Measurements from ENCODE around the gene REXO4. TPM values are rescaled to one million over a fixed set of nuclear protein-coding genes. Genes with fewer than 3 reads are reported as not detected.

Gene REXO4, protein sequence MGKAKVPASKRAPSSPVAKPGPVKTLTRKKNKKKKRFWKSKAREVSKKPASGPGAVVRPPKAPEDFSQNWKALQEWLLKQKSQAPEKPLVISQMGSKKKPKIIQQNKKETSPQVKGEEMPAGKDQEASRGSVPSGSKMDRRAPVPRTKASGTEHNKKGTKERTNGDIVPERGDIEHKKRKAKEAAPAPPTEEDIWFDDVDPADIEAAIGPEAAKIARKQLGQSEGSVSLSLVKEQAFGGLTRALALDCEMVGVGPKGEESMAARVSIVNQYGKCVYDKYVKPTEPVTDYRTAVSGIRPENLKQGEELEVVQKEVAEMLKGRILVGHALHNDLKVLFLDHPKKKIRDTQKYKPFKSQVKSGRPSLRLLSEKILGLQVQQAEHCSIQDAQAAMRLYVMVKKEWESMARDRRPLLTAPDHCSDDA
- 16.6 and 17.6 TPM in 2 replicates for total RNA-seq

DNA sequence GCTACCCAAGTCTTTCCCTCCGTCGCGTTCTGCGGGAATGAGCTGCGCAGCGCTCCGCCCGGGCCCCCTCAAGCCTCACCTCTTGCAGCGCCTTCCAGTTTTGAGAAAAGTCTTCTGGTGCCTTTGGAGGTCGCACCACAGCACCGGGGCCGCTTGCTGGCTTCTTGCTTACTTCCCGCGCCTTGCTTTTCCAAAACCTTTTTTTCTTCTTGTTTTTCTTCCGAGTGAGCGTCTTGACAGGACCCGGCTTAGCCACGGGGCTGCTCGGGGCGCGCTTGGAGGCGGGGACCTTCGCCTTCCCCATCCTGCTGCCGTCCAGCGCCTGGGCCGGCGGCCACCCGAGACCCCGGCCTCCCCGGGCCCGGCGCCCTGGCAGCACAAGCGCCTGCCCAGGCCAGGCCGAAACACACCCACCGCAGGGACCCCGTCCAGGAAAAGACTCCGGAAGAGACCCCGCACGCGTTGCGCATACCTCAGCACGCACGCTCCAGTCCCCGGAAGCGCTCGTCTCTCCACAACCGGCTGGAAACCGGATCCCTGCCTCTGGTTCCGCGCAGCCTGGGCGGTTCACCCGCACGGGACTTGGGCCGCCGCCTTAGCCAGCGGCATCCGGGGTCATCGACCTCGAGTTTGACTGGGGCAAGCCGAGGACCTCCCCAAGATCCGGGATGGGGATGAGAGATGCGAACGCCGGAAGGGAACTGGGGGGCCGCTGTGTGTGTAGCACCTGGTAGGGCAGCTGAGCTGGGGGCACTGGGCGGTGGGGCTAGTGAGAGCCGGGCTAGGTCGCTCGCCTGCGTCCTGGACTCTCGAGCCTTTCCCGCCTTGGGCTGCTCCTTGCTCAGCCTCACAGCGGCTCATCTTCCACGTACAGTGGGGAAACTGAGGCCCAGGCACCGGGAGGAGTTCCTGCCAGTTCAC lies at the start of gene REXO4:
Gene REXO4, minus strand, starts transcription at position 470 of the 921 bp plus-strand sequence. Its CDS starts 166 bp downstream, at position 304.

DNA sequence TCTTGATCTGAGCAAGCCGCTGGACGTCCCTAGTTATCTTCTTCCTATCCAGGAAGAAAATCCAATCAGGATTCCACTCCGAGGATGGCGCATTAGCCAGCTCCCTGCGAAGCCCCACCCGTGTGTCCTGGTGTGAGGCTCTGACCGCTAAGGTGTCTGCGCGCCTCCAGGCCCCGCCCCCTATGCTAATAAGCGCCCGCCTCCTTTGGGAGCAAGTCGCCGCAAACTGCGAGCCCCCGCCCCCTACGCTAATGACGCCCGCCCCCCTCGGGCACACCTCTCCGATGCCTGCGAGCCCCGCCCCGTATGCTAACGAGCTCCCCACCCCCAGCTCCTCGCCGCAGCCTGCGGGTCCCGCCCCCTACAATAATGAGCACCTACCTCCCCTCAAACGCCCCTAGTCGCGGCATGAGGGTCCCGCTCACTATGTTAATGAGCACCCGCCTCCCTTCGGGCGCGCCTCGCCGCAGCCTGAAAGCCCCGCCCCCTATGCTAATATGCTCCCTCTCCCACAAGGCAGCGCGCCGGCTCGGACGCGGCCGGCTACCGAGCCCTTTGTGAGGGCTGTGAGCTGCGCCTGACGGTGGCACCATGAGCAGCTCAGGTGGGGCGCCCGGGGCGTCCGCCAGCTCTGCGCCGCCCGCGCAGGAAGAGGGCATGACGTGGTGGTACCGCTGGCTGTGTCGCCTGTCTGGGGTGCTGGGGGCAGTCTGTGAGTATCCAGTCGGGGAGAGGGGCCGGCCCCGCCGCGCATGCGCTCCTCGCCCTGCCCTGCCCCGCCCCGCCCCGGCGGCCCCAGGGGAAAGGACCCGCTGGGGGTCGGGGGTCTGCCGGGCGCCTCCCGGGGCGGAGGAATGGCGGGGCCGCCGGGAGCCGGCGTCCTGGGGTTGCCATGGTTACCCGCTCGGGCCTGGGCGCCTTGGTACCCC lies 41.9 kb upstream of the REXO4 start, which contains the start of gene CACFD1:
Gene CACFD1, plus strand, starts transcription at position 503 of the 929 bp plus-strand sequence. Its CDS starts 89 bp downstream, at position 592.

DNA sequence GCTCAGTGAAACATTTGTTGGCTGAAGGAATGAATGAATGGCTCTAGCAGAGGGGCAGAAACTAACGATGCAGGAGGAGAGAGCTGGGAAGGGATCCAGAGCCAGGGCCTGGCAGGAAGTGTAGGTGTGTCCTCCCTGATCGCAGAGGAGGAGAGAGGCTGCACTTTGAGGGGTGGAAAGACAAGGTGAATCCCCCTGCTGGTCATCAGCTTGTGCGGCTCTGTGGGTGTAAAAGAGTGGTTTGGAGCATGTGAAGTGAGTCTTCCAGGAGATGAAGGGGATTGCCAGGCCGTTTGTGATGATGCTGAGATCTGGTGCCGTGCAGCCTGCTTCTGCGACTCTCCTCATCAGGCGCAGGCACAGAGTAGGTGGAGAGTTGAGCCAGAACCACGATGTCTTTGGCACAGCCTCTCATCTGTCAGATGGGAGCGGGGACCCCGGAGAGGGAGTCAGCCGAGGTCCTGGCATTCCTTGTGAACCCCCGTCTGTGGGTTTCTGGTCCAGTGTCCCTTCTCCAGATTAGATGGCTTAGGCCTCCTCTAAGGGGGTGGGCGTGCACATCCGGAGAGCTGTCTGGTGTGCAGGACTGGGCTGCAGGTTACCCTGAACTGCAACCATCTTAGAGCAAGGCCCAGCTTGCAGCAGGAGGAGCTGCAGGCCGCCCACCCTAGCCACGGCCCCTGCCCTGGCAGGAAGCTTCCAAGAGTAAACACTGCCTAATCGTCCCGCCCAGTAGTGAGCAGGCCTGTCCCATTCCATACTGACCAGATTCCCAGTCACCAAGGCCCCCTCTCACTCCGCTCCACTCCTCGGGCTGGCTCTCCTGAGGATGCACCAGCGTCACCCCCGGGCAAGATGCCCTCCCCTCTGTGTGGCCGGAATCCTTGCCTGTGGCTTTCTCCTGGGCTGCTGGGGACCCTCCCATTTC lies 4.1 kb upstream of the REXO4 start, which contains the start of gene ADAMTS13:
Gene ADAMTS13, plus strand, starts transcription at position 753 of the 928 bp plus-strand sequence. Its CDS starts 77 bp downstream, at position 830.

DNA sequence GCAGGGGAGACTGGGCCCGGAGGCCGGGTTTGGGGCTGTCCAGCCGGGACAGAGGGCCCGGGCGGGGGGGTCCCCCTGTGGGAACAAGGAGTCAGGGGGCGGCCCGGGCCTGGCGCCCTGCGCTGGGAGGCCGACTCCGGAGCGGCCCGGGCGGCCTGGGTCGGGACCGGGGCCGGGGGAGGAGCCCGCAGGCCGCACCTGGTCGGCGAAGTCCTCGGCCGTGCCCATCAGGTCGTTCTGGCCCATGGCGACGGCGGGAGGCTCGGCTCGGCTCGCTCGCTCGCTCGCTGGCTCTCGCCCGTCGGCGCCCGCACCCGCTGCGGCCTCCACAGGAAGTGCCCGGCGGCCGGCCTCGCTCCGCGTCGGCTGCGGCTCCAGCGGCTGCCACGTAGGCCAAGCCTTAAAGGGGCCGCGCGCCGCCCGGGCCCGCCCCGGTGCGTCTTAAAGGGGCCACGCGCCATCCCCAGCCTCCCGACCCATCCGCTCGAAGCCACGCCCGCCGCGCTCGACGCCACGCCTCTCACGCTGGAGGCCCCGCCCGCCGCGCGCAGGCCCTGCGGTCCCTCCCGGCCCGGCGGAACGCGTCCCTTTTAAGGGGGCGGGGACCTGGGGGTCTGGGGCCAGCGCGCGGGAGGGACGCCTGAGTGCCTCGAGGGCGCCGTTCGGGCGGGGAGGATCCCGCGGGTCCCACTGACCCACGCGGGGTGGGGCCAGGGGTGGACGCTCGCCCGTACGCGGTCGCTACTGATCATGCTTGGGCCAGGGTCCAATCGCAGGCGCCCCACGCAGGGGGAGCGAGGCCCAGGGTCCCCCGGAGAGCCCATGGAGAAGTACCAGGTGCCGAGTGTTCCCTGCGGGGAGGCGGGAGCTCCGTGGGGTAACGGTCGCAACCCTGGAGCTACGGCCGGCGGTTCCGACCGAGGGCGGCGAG lies 41.8 kb downstream of the REXO4 start, which contains the start of the genes STKLD1 and SURF4:
Gene STKLD1, plus strand, starts transcription at position 643 of the 931 bp plus-strand sequence. Its CDS starts 108 bp downstream, at position 751.
Gene SURF4, minus strand, starts transcription at position 337 of the 931 bp plus-strand sequence. Its CDS starts 91 bp downstream, at position 246.

DNA sequence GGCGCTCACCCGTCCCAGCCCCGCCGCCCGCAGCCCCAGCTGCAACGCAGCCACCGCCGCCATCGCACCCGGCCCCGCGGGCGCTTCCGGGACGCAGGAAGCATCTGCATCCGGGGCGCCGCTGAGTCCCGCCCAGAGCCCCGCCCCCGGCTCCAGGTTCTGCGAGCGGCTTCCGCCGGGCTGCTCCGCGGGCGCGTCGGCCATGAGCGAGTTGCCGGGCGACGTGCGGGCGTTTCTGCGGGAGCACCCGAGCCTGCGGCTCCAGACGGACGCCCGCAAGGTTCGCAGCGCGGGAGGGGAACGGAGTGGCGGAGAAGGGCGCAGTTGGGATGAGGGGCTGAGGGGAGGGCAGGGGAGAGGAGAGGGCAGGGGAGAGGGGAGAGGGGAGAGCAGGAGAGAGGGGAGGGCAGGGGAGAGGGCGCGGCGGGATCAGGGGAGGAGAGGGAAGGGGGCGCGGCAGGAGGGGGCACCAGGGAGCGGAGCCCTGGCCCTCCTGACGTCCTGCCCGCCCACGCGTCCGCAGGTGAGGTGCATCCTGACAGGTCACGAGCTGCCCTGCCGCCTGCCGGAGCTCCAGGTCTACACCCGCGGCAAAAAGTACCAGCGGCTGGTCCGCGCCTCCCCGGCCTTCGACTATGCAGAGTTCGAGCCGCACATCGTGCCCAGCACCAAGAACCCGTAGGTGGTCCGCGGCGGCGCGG lies 61.3 kb downstream of the REXO4 start, which contains the start of the genes SURF1 and SURF2:
Gene SURF1, minus strand, starts transcription at position 97 of the 701 bp plus-strand sequence. Its CDS starts 34 bp downstream, at position 63.
Gene SURF2, plus strand, starts transcription at position 160 of the 701 bp plus-strand sequence. Its CDS starts 43 bp downstream, at position 203.

Other genes with a start within 250 kb of the REXO4 start
- gene OBP2B, start 208.8 kb downstream of the REXO4 start, total RNA-seq, result not detected in 2 replicates
- 1.1 TPM in 1 of 2 replicates, not detected in the other for gene ABO, start 142.8 kb downstream of the REXO4 start, total RNA-seq
- gene SURF6, start 81.8 kb downstream of the REXO4 start, total RNA-seq, result 9.4 and 9.5 TPM in 2 replicates
- gene MED22, start 69.9 kb downstream of the REXO4 start, total RNA-seq, result 24.0 and 32.5 TPM in 2 replicates
- gene RPL7A, start 69.8 kb downstream of the REXO4 start, total RNA-seq, result 1,845 and 2,045 TPM in 2 replicates
- 17.1 and 50.3 TPM in 2 replicates for gene SURF1, start 61.5 kb downstream of the REXO4 start, total RNA-seq
- 22.8 and 33.9 TPM in 2 replicates for gene SURF2, start 61.5 kb downstream of the REXO4 start, total RNA-seq
- 220 and 283 TPM in 2 replicates for gene SURF4, start 42.0 kb downstream of the REXO4 start, total RNA-seq
- gene STKLD1, start 41.6 kb downstream of the REXO4 start, total RNA-seq, result 0.49 and 1.3 TPM in 2 replicates
- 1.3 and 5.8 TPM in 2 replicates for gene ADAMTS13, start 4.4 kb upstream of the REXO4 start, total RNA-seq
- 6.5 and 29.3 TPM in 2 replicates for gene CACFD1, start 42.0 kb upstream of the REXO4 start, total RNA-seq
- 17.7 and 37.6 TPM in 2 replicates for gene SLC2A6, start 61.1 kb upstream of the REXO4 start, total RNA-seq
- gene MYMK, start 106.9 kb upstream of the REXO4 start, total RNA-seq, result not detected in 2 replicates
- under 0.01 and 0.25 TPM in 2 replicates for gene ADAMTSL2, start 116.7 kb upstream of the REXO4 start, total RNA-seq
- not detected in 2 replicates for gene FAM163B, start 191.4 kb upstream of the REXO4 start, total RNA-seq
- gene DBH, start 218.4 kb upstream of the REXO4 start, total RNA-seq, result not detected in 2 replicates

All from mesangial cell (primary cell).